NCI-H187 treated with DMSO at 0.1 percent for 48 hours (cell line): ENCODE data around the gene TESK2.

Source experiments
- DNase-seq: peaks from one replicate; lab custom pipeline; 2025; lab: John Stamatoyannopoulos, UW

TESK2 gene

DNA sequence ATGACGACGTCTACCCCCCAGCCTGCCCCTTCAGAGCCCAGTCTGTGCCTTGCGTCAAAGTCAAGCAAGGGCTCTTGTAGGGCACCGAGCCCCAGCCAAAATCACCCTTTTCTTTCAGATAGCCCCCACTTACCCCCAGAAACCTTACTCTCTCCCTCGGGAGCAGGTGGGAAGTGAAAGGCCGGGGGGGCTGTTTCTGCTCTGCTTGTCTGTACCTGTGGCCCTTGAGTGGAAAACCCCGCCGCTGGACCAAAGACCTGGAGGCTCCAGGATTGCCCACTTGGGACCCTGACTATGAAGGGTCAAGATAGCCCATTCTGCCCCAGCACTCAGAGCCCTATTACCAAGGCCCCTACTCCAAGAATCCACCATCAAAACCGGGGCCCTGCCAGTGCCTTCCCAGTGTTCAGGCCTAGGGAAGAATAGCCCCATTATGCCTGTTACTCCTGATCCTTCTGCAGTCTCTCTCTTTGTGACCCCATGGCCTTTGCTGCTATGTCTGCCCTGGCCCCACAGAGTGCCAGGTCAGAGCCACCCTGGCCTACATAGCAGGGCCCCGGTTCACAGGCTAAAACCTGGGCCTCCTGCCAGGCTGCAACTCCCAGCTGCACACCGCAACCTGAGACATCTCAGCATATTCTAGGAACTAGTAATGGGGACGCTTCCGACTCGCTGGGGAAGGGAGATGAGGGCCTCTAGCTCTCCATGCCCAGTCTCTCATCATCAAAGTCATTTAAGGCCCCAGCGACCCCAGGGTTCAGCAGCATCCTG, 186.5 kb downstream of the TESK2 start:
- no peak for DNase-seq

DNA sequence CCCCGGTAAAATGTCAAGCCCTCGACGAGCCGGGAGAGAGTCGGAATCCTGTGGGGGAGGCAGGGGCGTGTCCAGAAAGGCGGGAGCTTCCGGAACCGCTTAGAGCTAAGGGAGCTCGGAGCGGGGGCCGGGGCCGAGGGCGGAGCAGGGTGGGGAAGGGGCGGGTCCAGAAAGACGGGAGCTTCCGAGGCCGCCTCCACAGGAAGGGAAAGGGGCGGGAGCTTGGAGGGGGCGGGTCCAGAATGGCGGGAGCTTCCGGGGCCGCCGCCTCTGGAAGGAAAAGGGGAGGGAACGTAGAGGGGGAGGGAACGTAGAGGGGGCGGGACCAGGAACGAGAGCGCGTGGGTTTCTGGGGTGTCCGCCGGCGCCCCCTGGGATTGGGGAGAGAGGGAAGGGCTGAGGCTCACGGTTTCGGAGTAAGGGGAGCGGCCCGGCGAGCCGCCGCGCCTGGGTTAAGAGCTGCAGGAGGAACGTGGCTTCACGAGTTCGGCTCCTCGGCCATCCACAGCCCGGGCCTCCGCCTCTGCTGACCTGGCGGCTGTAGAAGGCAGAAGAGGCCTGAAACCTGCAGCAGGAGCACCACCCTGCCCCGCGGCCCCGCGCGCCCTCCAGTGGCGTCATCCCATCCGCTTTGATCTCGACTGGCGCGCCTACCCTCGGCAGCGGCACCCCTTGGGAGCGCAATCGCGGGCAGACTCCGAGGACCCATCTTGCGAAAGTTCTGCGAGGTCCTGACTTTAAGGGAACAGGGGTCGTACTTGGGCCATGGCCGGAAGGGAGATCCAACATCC, 187.2 kb downstream of the TESK2 start:
- DNase-seq: peak; percentile 77

DNA sequence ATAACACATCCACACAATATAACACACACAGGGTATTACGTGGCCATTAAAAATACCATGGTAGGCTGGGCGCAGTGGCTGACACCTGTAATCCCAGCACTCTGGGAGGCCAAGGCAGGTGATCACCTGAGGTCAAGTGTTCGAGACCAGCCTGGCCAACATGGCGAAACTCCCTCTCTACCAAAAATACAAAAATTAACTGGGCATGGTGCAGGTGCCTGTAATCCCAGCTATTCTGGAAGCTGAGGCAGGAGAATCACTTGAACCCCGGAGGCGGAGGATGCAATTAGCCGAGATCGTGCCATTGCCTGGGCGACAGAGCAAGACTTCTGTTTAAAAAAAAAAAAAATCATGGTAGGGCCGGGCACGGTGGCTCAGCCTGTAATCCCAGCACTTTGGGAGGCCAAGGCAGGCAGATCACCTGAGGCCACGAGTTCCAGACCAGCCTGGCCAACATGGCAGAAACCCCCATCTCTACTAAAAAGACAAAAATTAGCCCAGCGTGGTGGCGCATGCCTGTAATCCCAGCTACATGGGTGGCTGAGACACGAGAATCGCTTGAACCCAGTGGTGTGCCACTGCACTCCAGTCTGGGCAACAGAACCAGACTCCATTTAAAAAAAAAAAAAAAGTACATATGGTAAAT, 188.3 kb downstream of the TESK2 start:
- DNase-seq: no peak

DNA sequence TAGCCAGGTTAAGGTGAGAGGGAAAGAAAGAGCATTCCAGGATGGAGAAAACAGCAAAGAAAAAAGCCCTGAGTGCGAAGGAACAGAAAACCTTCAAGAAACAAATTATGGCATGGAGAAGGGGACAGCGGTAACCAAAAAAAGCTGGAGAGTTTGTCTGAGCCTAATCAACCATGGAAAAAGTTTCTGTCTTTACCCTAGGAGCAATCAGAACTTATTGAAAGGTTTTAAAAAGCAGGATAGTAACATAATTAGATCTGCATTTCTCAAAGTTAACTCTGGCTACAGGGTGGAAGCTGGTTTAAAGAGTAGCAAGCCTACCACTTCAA, 190.3 kb downstream of the TESK2 start:
- no peak for DNase-seq

DNA sequence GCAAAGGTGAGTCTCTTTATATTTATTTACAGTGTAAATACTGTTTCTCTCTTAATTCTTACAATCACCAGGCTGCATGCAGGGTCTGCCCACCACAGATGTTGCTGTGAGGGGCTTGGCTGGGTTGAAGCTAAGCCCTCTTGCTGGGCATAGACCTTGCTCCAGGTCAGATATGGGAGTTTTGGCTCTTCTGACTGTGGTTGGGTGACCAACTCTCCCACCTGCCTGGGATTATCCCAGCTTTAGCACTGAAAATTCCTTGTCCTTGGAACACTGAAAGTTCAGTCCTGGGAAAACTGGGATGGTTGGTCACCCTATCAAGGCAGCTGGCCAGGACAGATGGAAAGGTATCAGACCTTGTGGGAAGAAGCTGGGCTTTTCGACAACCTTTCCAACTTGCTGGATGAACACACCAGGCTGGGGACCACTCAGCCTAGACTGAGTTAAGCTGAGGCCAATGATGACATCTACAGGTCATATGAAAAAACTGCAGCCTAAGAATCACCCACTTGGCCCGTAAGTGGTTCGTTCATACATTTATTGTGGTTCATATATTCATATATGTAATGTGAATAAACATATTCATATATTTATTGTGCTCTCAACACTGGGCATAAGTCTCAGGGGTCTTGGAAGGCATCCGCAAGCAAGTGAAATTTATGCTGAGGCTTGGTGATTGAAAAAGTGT, 190.8 kb downstream of the TESK2 start:
- peak; percentile 54 for DNase-seq

DNA sequence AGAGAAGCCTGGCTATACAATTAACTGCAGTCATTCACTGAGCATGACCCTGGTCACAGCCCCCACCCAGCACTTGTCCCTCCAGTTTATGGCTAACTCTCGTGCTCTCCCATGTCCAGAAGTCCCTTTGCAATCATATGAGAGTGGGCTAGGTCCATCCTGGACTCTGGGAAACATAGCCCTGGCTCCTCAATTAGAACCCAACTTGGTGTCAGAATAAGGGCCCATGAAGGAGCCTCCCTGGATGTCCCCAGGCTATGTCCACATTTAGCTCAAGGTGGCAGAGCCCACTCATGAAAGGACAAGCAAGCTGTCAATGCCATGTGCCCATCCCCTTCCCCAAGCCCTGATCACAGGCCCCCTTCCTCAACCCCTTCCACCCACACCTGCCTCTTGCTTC, 191.7 kb downstream of the TESK2 start:
- DNase-seq: no peak

DNA sequence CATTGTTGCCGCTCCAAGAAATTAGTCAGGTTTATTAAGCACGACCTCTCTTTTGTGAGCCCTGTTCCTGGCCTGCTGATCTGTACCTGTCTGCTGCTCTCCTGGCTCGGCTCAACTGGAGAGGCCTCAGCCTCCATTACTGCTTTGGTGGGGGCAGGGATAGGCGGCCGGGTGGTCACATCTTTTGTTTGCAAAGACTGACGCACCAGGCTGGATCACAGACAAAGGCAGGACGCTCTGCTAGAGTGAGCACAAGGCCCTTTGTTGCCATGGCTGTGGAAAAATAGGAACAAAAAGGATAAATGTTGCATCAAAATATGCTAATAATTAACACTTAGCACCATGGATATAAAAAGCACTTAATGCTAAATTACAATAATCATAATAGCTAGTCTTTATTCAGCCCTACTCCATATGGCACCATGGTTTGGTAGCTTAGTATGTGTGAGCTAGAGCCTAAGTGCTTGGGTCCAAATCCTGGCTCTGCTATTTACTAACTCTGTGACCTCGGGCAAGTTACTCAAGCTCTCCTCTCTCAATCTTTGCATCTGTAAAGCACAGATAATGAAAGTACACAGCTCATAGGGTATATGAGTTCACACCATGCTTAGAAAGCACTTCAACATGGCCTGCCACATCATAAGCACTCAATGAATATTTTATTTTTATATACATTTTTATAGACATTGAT, 193.2 kb downstream of the TESK2 start:
- DNase-seq: no peak
